IPS DF 6.9 (cell line): ENCODE results near the gene PPIP5K1.
A peak's percentile ranks its signal among the peaks of the same experiment; 100 is the strongest.

Experiments used
- DNase-seq: peaks from one replicate; pipeline ENCODE4 v3.0.0-alpha.2; 2013; ENCODE audit warnings: low read depth, low spot score
- H3K27ac ChIP-seq: one replicate; pipeline ENCODE4 v1.5.1; 2013; ENCODE audit warnings: low read length, control low read depth
- H3K27me3 ChIP-seq: 2 replicates; pipeline ENCODE4 v1.6.1; 2013; ENCODE audit warnings: mild to moderate bottlenecking, low read length; ENCODE audit not compliant: control insufficient read depth, insufficient read depth
- H3K36me3 ChIP-seq: 2 replicates; pipeline ENCODE4 v1.6.1; 2013; ENCODE audit warnings: low read length; ENCODE audit not compliant: control insufficient read depth, insufficient read depth
- H3K4me1 ChIP-seq: 2 replicates; pipeline ENCODE4 v1.6.1; 2013; ENCODE audit warnings: low read length; ENCODE audit not compliant: control insufficient read depth, insufficient read depth
- H3K4me3 ChIP-seq: 2 replicates; pipeline ENCODE4 v1.5.1; 2013; ENCODE audit warnings: mild to moderate bottlenecking, low read length
- H3K9me3 ChIP-seq: 2 replicates; pipeline ENCODE4 v1.6.1; 2013; ENCODE audit warnings: low read length, inconsistent platforms; ENCODE audit not compliant: control insufficient read depth, insufficient read depth
- WGBS: extraction: QIAGEN DNeasy Blood & Tissue Kit; methylation state at CpG from one replicate; pipeline ENCODE4 v1.1.7; 2013; ENCODE audit warnings: mixed read lengths, missing lambda C conversion rate; ENCODE audit not compliant: insufficient read length, insufficient coverage; 5-methylcytosine and 5-hydroxymethylcytosine counted together

Gene PPIP5K1

DNA sequence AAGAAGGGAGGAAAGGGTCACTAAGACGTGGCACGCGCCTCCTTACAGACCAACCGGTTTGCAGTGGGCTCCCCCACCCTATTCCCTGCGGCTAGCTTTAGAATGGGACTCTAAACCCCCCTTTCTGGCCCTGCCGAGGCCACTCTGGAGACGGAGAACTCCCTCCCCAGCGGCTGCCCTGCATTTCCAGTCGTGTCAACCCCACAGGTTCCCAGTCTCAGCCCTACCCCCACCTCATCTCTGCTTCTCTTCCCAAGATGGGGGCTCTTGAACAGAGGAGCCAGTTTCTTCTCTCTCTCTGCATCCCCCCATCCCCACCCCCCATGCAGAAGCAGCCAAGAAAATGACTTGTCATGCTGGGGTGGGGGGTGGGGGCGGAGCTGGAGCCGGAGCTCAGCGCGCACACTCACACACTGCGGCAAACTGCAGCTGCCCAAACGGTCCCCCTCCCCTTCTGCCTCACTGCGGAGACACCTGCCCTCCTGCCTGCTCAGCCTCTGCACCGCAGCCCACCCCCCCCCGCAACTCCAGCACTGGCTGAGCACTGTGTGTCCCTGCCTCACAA, 71.7 kb downstream of the PPIP5K1 start:
- no peak for DNase-seq
- H3K4me3 ChIP-seq = peak overlapping the region; percentile 40; the same call in 1 of the 2 replicates
- peaks cover 13% of the 10 kb centered on the region for H3K4me1 ChIP-seq
- no CpG with 5 or more reads among the region's 18 CpGs for WGBS
- no peak overlapping the region for H3K27ac ChIP-seq
- H3K9me3 ChIP-seq = no peaks in the 10 kb centered on the region
- peaks cover 7% of the 10 kb centered on the region; the same call in 1 of the 2 replicates for H3K27me3 ChIP-seq
- H3K36me3 ChIP-seq = no peaks in the 10 kb centered on the region

DNA sequence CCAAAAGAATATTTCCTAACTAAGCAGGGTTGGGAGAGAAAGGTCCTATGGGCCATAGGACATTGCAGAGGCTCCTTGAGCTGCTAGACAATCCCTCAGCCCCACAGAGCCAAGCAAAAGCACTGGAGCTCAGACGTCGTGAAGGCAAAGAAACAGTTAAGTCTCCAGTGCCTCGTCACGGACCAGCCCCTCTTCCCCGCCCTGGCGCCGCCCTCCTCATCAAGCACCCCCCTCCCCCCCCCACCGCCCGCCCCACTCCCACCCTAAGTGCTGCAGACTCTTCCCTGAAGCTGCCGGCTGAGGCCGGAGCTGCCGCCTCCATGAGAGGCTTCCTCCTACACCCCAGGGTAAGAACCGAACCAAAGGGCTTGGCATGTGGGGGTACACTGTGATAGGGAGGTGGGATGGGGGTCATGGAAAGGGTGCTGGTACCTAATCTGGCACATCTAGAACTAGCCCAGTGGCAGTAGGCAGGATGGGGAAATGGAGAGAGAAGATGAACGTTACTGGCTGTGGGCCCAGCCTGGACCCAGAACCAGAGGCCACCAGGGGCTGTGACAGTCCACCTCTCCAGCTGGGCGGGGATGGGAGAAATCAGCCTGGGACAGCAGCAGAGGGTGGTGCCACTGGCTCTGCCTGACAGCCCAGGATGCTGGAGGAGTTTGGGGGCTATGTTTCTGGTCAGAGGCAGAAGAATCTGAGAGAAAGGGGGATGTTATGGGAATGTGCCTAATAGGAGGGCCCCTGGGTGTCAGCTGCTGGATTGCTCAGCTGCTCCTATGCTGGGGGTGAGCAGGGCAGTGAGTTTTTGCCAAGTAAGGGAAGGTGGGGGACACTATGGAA, 72.4 kb downstream of the PPIP5K1 start, which contains the start of gene MAP1A:
TSS of gene MAP1A (plus strand) at position 255 of the 843 bp plus-strand sequence. CDS start 3,866 bp downstream, outside the sequence.
- H3K4me1 ChIP-seq = peaks cover 13% of the 10 kb centered on the region
- DNase-seq = no peak
- H3K9me3 ChIP-seq = no peaks in the 10 kb centered on the region
- no peak within 1 kb of the TSS for H3K27ac ChIP-seq
- H3K4me3 ChIP-seq = peak within 1 kb of the TSS; percentile 40; the same call in 1 of the 2 replicates
- H3K36me3 ChIP-seq = no peaks in the 10 kb centered on the region
- peaks cover 7% of the 10 kb centered on the region; the same call in 1 of the 2 replicates for H3K27me3 ChIP-seq
- WGBS = no CpG with 5 or more reads among the region's 15 CpGs

DNA sequence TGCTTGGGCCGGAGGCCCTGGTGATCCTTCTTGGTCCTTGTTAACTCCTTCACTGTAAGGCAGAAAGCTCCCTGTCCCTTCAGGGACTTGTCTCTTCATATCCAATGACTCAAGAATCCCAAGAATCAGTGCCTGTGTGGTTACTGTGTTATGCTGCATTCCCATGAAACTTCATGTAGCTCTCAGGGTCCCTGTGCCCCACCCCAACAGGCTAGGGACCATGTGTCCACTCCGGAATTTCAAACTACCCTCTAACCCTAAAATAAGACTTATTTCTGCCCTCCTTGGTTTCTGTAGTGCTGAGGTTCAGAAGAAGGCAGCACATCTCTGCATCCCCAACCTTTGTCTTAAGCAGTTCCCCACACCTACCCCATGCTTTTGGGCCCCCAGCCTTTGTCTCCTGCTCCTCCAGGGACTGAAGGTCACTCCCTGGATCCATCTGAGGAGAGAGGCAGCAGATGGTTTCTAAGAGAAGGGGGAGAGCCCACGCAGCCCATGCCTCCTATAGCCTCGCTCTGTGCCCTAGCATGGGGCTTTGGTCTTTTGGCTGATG, 73.1 kb downstream of the PPIP5K1 start:
- Histone ChIP-seq H3K4me1 (peaks cover 13% of the 10 kb centered on the region), H3K9me3 (no peaks in the 10 kb centered on the region), H3K27ac (no peak overlapping the region), H3K36me3 (no peaks in the 10 kb centered on the region), H3K27me3 (peaks cover 9% of the 10 kb centered on the region; the same call in 1 of the 2 replicates), H3K4me3 (no peak overlapping the region)
- WGBS = no CpG with 5 or more reads among the region's 4 CpGs
- DNase-seq = no peak

DNA sequence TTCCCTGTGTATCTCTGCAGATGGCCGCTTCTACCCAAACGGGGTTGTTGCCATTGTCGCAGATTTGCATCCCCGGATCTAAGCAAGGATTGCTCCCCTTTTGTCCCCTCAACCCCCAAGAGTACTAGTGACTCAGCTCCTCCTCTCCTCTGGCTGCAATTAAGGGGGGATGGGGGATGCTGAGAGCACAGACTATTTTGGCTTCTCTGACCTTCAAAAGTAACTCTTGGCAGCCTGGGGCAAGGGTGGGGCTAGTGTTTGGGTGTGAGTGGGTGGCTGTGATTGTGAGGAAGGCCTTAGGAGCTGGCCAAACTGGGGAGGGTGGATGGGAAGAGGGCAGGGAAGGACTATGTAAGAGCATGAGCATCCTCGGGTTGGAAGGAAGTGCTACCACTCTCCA, 73.8 kb downstream of the PPIP5K1 start:
- H3K27ac ChIP-seq = no peak overlapping the region
- H3K4me3 ChIP-seq = no peak overlapping the region
- H3K4me1 ChIP-seq = peaks cover 16% of the 10 kb centered on the region
- no CpG with 5 or more reads among the region's 5 CpGs for WGBS
- no peak for DNase-seq
- H3K9me3 ChIP-seq = no peaks in the 10 kb centered on the region
- peaks cover 12% of the 10 kb centered on the region; the same call in 1 of the 2 replicates for H3K27me3 ChIP-seq
- H3K36me3 ChIP-seq = no peaks in the 10 kb centered on the region

DNA sequence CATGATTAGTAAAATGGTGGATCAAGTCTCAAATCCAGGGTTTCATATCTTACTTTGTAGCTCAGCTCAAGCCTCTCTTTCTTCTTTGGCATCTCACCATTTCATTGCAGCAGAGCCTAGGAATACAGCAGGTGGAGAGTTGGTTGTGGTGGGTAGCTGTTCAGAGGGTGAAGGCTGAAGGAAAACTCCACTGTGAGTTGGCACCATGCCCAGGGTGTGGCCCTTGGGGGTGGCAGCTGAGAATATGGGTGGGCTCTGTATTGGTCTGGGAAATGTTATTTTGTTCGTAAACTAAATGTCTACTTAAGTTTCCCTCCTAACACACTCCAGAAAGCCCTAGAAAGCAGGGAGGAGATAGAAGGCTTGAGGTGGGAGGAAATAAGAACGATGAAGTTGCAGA, 74.3 kb downstream of the PPIP5K1 start:
- H3K27ac ChIP-seq = no peak overlapping the region
- no peak for DNase-seq
- H3K9me3 ChIP-seq = no peaks in the 10 kb centered on the region
- H3K36me3 ChIP-seq = no peaks in the 10 kb centered on the region
- peaks cover 17% of the 10 kb centered on the region for H3K4me1 ChIP-seq
- no CpG with 5 or more reads among the region's 2 CpGs for WGBS
- H3K4me3 ChIP-seq = no peak overlapping the region
- peaks cover 12% of the 10 kb centered on the region; the same call in 1 of the 2 replicates for H3K27me3 ChIP-seq

DNA sequence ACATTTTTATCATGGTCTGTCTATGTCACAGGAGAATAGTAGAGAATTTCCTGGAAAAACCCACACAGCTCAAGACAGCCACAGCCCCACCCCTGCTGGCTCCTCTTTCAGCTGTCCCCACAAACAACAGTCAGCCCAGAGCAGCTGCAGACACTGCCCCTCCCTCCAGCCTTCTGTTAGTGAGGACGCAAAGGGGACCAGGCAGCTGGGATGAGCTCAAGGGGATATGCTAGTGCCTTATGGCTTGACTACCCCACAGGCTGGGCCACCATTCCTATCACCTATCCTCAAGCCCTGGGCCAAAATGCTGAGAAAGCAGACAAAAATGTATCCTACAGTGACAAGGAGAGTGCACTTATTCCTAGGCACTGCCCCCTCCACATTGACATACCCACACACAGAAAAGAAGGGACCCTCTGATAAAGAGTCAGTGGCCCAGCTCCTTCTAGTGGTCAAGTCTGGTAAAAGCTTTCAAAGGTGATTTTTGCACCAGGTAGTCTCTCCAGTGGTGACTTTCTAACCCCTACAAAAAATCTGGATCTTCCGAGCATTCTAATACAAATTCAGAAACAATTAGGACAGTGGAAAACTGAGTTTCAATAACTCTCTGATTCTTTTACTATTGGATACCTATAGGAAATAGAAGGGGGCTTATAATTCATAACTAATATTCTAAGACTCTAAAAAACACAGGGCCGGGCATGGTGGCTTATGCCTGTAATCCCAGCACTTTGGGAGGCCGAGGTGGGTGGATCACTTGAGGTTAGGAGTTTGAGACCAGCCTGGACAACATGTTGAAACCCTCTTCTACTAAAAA, 75.6 kb downstream of the PPIP5K1 start:
- peaks cover 17% of the 10 kb centered on the region for H3K4me1 ChIP-seq
- H3K27ac ChIP-seq = no peak overlapping the region
- no peak overlapping the region for H3K4me3 ChIP-seq
- DNase-seq = no peak
- WGBS = no CpG with 5 or more reads among the region's 4 CpGs
- no peaks in the 10 kb centered on the region for H3K9me3 ChIP-seq
- H3K36me3 ChIP-seq = no peaks in the 10 kb centered on the region
- H3K27me3 ChIP-seq = peaks cover 8% of the 10 kb centered on the region; the same call in 1 of the 2 replicates

DNA sequence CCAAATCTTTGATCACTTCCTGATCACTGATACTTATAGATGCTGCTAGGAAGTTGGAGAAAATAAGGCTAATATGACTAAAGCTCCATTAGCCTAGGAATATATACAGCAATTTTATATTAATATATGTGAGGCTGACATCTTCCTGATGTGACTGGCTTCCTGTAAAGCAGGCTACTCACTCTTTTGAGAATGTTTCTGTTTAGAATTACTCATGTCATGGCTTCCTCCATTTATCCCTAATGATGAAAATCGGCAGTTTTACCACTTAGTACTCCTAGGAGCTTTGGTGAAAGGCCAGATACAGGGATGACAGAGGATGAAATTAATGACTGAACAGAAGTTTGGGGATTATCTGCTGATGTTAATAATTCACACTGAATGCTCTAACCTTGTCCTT, 76.5 kb downstream of the PPIP5K1 start:
- no peaks in the 10 kb centered on the region for H3K9me3 ChIP-seq
- DNase-seq = no peak
- H3K4me1 ChIP-seq = peaks cover 17% of the 10 kb centered on the region
- H3K36me3 ChIP-seq = no peaks in the 10 kb centered on the region
- H3K27me3 ChIP-seq = peaks cover 7% of the 10 kb centered on the region; the same call in 1 of the 2 replicates
- no peak overlapping the region for H3K4me3 ChIP-seq
- no peak overlapping the region for H3K27ac ChIP-seq
- WGBS = no CpG with 5 or more reads among the region's 1 CpG

DNA sequence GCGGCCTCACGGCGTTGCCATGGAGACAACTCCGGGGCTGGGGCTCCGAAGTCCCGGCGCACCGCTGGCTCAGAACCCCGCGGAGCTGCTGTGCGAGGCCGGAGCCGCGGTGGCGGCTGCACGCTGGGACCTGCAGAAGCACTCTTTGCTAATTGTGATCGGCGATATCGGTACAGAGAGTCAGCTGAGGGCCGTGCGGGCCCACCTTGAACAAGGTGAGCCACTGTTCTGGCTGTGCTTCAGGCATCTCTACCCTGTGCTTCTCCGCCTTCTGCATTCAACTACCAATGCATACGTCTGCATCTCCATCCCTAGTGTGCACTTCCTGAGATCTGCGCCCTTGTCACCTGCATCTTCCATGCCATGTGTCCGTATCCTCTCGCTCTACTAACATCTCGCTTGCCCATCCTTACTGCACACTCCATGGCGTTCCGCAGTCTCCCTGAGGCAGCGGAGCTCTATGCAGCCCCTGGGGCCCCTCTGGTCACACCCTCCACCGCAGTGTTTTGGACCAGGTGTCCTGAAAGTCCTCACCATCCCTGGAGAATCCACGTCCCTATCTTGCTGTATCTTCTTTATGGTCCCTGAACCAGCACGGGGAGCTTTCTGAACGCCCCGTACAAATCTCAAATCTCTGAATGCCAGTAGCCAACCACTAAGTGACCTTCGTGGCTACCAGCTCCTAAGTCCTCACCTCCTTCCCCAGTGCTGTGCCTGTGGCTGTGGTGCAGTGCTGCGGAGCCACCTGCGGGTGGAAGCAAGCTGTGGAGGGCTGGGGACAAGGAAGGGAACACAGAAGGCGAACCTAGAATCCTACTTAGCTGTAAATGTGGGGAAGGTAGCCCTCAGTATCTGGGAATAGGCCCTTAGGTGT, 78.8 kb downstream of the PPIP5K1 start:
- Histone ChIP-seq H3K27me3 (peaks cover 5% of the 10 kb centered on the region; the same call in 1 of the 2 replicates), H3K4me3 (peak overlapping the region; percentile 60; the same call in 1 of the 2 replicates), H3K27ac (no peak overlapping the region), H3K4me1 (peaks cover 6% of the 10 kb centered on the region), H3K36me3 (no peaks in the 10 kb centered on the region), H3K9me3 (no peaks in the 10 kb centered on the region)
- DNase-seq = no peak
- WGBS = no CpG with 5 or more reads among the region's 39 CpGs

DNA sequence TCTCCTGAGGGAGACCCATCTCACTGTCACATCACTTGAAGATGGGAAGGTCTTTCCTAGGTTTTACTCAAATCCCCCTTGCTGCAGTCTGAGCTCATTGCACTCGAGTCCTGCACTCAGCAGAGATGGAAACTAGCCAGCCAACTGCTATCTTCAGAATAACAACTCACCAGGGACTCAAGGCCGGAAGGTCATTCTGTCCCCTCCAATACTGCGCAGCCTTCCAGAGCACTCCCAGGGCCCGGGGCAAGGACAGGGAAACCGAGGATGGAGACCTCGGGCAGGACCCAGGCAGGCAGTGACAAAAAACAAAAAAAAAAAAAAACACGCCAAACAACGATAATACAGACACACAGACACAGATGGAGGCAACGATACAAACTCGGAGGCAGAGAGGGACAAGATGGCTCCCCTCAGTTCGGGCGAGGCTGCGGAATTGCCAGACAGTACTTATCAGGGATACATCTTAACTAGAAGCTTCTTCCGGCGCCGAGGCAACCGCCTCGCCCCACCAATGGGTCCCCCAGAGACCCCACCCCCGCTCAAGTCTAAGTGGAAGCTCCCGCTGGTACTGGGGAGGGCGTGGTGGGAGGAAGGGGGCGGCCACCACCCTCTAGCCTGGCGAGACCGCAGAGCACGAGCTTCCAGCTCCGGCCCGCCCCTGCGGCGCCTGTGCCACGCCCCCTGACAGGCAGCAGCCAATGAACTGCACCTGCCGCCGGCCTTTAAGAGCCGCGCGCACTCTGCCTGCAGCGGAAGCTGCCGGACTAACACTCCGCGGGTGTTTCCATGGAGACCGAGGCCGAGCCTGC, 79.6 kb downstream of the PPIP5K1 start:
- peaks cover 5% of the 10 kb centered on the region; the same call in 1 of the 2 replicates for H3K4me1 ChIP-seq
- H3K27ac ChIP-seq = no peak overlapping the region
- H3K36me3 ChIP-seq = no peaks in the 10 kb centered on the region
- DNase-seq = peak; percentile 94
- peak overlapping the region; percentile 38; the same call in 1 of the 2 replicates for H3K4me3 ChIP-seq
- H3K9me3 ChIP-seq = no peaks in the 10 kb centered on the region
- WGBS = no CpG with 5 or more reads among the region's 41 CpGs
- H3K27me3 ChIP-seq = peaks cover 5% of the 10 kb centered on the region; the same call in 1 of the 2 replicates
